Suprapubic skin (tissue), 4 donors: Measurements from ENCODE around the gene CHD1L. TPM values are rescaled to one million over a fixed set of nuclear protein-coding genes. Genes with fewer than 3 reads are reported as not detected.
A peak's percentile ranks its signal among the peaks of the same experiment; 100 is the strongest.

ENCODE experiments used
- DNase-seq, 2 donors: peaks; one replicate each; pipeline ENCODE4 v3.0.0-alpha.2; 2019; ENCODE audit warnings: low spot score in 2 of 2
- H3K27ac ChIP-seq: fragments of 200-600 bp; sonication (generic); one replicate; pipeline ENCODE4 v1.5.1; 2019
- H3K27me3 ChIP-seq: fragments of 200-600 bp; sonication (generic); one replicate; pipeline ENCODE4 v1.5.1; 2019
- H3K36me3 ChIP-seq: fragments of 200-600 bp; sonication (generic); one replicate; pipeline ENCODE4 v1.5.1; 2019
- H3K4me1 ChIP-seq: fragments of 200-600 bp; sonication (generic); one replicate; pipeline ENCODE4 v1.5.1; 2019
- H3K4me3 ChIP-seq: fragments of 200-600 bp; sonication (generic); one replicate; pipeline ENCODE4 v1.5.1; 2019; ENCODE audit warnings: mild to moderate bottlenecking
- H3K9me3 ChIP-seq: fragments of 200-600 bp; sonication (generic); one replicate; pipeline ENCODE4 v1.5.1; 2019
- CTCF ChIP-seq, 2 donors: fragments of 200-600 bp in 1 of 2; fragments of 450-650 bp in 1 of 2; sonication (generic) in 1 of 2; IDR thresholded peaks; one replicate each; pipeline ENCODE4 v1.5.1; 2016 to 2019; ENCODE audit warnings: antibody characterized with exemption in 2 of 2, mild to moderate bottlenecking in 1 of 2, moderate library complexity in 1 of 2
- EP300 ChIP-seq: sonication (generic); formaldehyde crosslinking; IDR thresholded peaks from one replicate; pipeline ENCODE4 v1.6.1; 2017; ENCODE audit warnings: antibody characterized with exemption
- POLR2A ChIP-seq, 2 donors: fragments of 450-650 bp; IDR thresholded peaks; one replicate each; pipeline ENCODE4 v1.6.1; 2017; ENCODE audit warnings: antibody characterized with exemption in 2 of 2, mild to moderate bottlenecking in 2 of 2, moderate library complexity in 2 of 2
- POLR2AphosphoS5 ChIP-seq, 3 donors: sonication (generic); formaldehyde crosslinking; IDR thresholded peaks; one replicate each; pipeline ENCODE4 v1.6.1; 2017; ENCODE audit warnings: antibody characterized with exemption in 3 of 3
- WGBS: methylation state at CpG from one replicate; pipeline ENCODE4 v1.1.5; 2018; 5-methylcytosine and 5-hydroxymethylcytosine counted together
- total RNA-seq, 4 donors: library from RNA; depleted of rRNA; stranded (reverse); fragments of >200 nt; gene quantifications; one replicate each; pipeline ENCODE4 v1.1.0, GENCODE V29; 2016

Gene CHD1L
- total RNA-seq, 4 donors from 2014 or later: 17.6 to 20.9 (median 18.4) TPM

GRCh38 chr1:147235822-147236221 lies 6.7 kb upstream of the CHD1L start:
- Histone ChIP-seq H3K9me3 (no peaks in the 10 kb centered on the region), H3K27ac (no peak overlapping the region), H3K36me3 (no peaks in the 10 kb centered on the region), H3K4me1 (peaks cover 6% of the 10 kb centered on the region), H3K4me3 (no peak overlapping the region), H3K27me3 (no peaks in the 10 kb centered on the region)
- TF ChIP-seq POLR2A (IDR thresholded peaks at IDR 0.05) (no peak), CTCF (IDR thresholded peaks at IDR 0.05) (no peak), POLR2AphosphoS5 (IDR thresholded peaks at IDR 0.05) (no peak), EP300 (no peak)
- no peak for DNase-seq
- 94% methylated on average over 1 of the region's 1 CpG for WGBS

- no peak for DNase-seq
- no peaks in the 10 kb centered on the region for H3K36me3 ChIP-seq
- H3K9me3 ChIP-seq: no peaks in the 10 kb centered on the region
- TF ChIP-seq CTCF (IDR thresholded peaks at IDR 0.05): no peak
- TF ChIP-seq POLR2A (IDR thresholded peaks at IDR 0.05): no peak
- TF ChIP-seq EP300: no peak
- TF ChIP-seq POLR2AphosphoS5 (IDR thresholded peaks at IDR 0.05): no peak
- no peaks in the 10 kb centered on the region for H3K27me3 ChIP-seq
- H3K4me3 ChIP-seq: no peak overlapping the region
- peak overlapping the region; percentile 59 for H3K27ac ChIP-seq
- WGBS: 100% methylated on average over 1 of the region's 2 CpGs
- H3K4me1 ChIP-seq: peaks cover 6% of the 10 kb centered on the region
Measured at GRCh38 chr1:147236448-147236847, 6.0 kb upstream of the CHD1L start.

GRCh38 chr1:147236959-147237791 lies 5.3 kb upstream of the CHD1L start:
- H3K27ac ChIP-seq: peak overlapping the region; percentile 59
- 46% methylated on average over 3 of the region's 3 CpGs for WGBS
- no peak overlapping the region for H3K4me3 ChIP-seq
- no peaks in the 10 kb centered on the region for H3K27me3 ChIP-seq
- H3K9me3 ChIP-seq: no peaks in the 10 kb centered on the region
- H3K4me1 ChIP-seq: peaks cover 10% of the 10 kb centered on the region
- no peak for TF ChIP-seq POLR2A (IDR thresholded peaks at IDR 0.05)
- no peak for TF ChIP-seq CTCF (IDR thresholded peaks at IDR 0.05)
- TF ChIP-seq POLR2AphosphoS5 (IDR thresholded peaks at IDR 0.05): no peak
- no peak for TF ChIP-seq EP300
- DNase-seq: no peak
- no peaks in the 10 kb centered on the region for H3K36me3 ChIP-seq

- no peak for DNase-seq
- no peak overlapping the region for H3K4me3 ChIP-seq
- TF ChIP-seq CTCF (IDR thresholded peaks at IDR 0.05): no peak
- TF ChIP-seq POLR2AphosphoS5 (IDR thresholded peaks at IDR 0.05): no peak
- TF ChIP-seq POLR2A (IDR thresholded peaks at IDR 0.05): no peak
- no peak for TF ChIP-seq EP300
- 76% methylated on average over 3 of the region's 3 CpGs for whole genome bisulfite sequencing
- H3K9me3 ChIP-seq: no peaks in the 10 kb centered on the region
- H3K36me3 ChIP-seq: no peaks in the 10 kb centered on the region
- peaks cover 11% of the 10 kb centered on the region for H3K4me1 ChIP-seq
- H3K27me3 ChIP-seq: no peaks in the 10 kb centered on the region
- no peak overlapping the region for H3K27ac ChIP-seq
Measured at GRCh38 chr1:147238053-147238902, 4.2 kb upstream of the CHD1L start.
